HUES64 (cell line): ENCODE measurements around the gene GAREM1.
"Not testable (repeated sequence)": the region's sequence is repeated elsewhere in the genome, so short reads cannot be mapped to it uniquely, and the experiment has no call there.

Experiments
- H3K27ac ChIP-seq: 2 replicates; pipeline ENCODE4 v1.7.0; 2013; ENCODE audit warnings: low read depth, low read length, inconsistent platforms
- H3K27me3 ChIP-seq: 2 replicates; pipeline ENCODE4 v1.6.1; 2013; ENCODE audit warnings: mild to moderate bottlenecking, low read length; ENCODE audit not compliant: insufficient read depth
- H3K36me3 ChIP-seq: 2 replicates; pipeline ENCODE4 v1.6.1; 2013; ENCODE audit warnings: mild to moderate bottlenecking, low read length; ENCODE audit not compliant: insufficient read depth
- H3K4me1 ChIP-seq: 2 replicates; pipeline ENCODE4 v1.6.1; 2013; ENCODE audit warnings: mild to moderate bottlenecking, low read length, moderate library complexity; ENCODE audit not compliant: insufficient read depth
- H3K4me3 ChIP-seq: 2 replicates; pipeline ENCODE4 v1.5.1; 2013; ENCODE audit warnings: mild to moderate bottlenecking, low read length, moderate library complexity
- H3K9ac ChIP-seq: 2 replicates; pipeline ENCODE4 v1.6.1; 2013; ENCODE audit warnings: mild to moderate bottlenecking, low read depth, low read length
- H3K9me3 ChIP-seq: 2 replicates; pipeline ENCODE4 v1.6.1; 2013; ENCODE audit warnings: low read depth, low read length; ENCODE audit not compliant: insufficient read depth
- WGBS: fragments of 150-250, 120-280 bp; methylation state at CpG from one replicate; pipeline ENCODE4 v1.1.7; 2013; ENCODE audit warnings: missing lambda C conversion rate; 5-methylcytosine and 5-hydroxymethylcytosine counted together

The GAREM1 gene

GRCh38 chr18:32233348-32233747 lies 237.3 kb downstream of the GAREM1 start:
- not testable (repeated sequence) for H3K4me3 ChIP-seq, H3K9ac ChIP-seq, H3K27me3 ChIP-seq, H3K36me3 ChIP-seq, H3K27ac ChIP-seq, H3K4me1 ChIP-seq
- 95% methylated on average over 15 of the region's 15 CpGs for WGBS
- H3K9me3 ChIP-seq = peaks cover 11% of the 10 kb centered on the region

GRCh38 chr18:32219431-32220018 lies 251.2 kb downstream of the GAREM1 start:
- Histone ChIP-seq H3K4me1 (no peaks in the 10 kb centered on the region), H3K27ac (no peak overlapping the region), H3K9me3 (no peaks in the 10 kb centered on the region), H3K4me3 (no peak overlapping the region), H3K9ac (no peak overlapping the region), H3K36me3 (no peaks in the 10 kb centered on the region), H3K27me3 (no peaks in the 10 kb centered on the region)
- WGBS = 93% methylated on average over 3 of the region's 3 CpGs

GRCh38 chr18:32216390-32216789 lies 254.3 kb downstream of the GAREM1 start:
- Histone ChIP-seq H3K36me3 (no peaks in the 10 kb centered on the region), H3K27ac (no peak overlapping the region), H3K9ac (no peak overlapping the region), H3K27me3 (no peaks in the 10 kb centered on the region), H3K4me1 (no peaks in the 10 kb centered on the region), H3K9me3 (no peaks in the 10 kb centered on the region), H3K4me3 (no peak overlapping the region)
- 94% methylated on average over 2 of the region's 2 CpGs for WGBS

GRCh38 chr18:32213693-32214092 lies 257.0 kb downstream of the GAREM1 start:
- Histone ChIP-seq H3K4me1 (no peaks in the 10 kb centered on the region), H3K4me3 (no peak overlapping the region), H3K27me3 (no peaks in the 10 kb centered on the region), H3K9me3 (no peaks in the 10 kb centered on the region), H3K36me3 (no peaks in the 10 kb centered on the region), H3K27ac (no peak overlapping the region), H3K9ac (no peak overlapping the region)
- WGBS = 91% methylated on average over 2 of the region's 2 CpGs
